NCI-H510A treated with DMSO at 0.1 percent for 48 hours (cell line): Measurements from ENCODE around the gene MOB2.

Source experiments
- DNase-seq: peaks from one replicate; lab custom pipeline; 2025; lab: John Stamatoyannopoulos, UW

MOB2 gene

GRCh38 chr11:1503708-1504104 lies 17.1 kb upstream of the MOB2 start:
- no peak for DNase-seq

GRCh38 chr11:1502954-1503707 lies 16.6 kb upstream of the MOB2 start:
- DNase-seq, result no peak

- no peak for DNase-seq
These were observed 15.8 kb upstream of the MOB2 start for GRCh38 chr11:1502168-1502953.

GRCh38 chr11:1501421-1502167 lies 15.0 kb upstream of the MOB2 start:
- no peak for DNase-seq

- DNase-seq, result no peak
These were observed 14.2 kb upstream of the MOB2 start for GRCh38 chr11:1500466-1501420.

GRCh38 chr11:1499899-1500298 lies 13.3 kb upstream of the MOB2 start:
- DNase-seq, result no peak

- DNase-seq, result no peak
These were observed 12.8 kb upstream of the MOB2 start for GRCh38 chr11:1499261-1499890.

GRCh38 chr11:1498262-1498661 lies 11.7 kb upstream of the MOB2 start:
- DNase-seq, result no peak

- peak; percentile 20 for DNase-seq
These were observed 11.0 kb upstream of the MOB2 start for GRCh38 chr11:1497600-1497999.

- no peak for DNase-seq
These were observed 10.1 kb upstream of the MOB2 start for GRCh38 chr11:1496761-1497095.

- no peak for DNase-seq
These were observed 9.6 kb upstream of the MOB2 start for GRCh38 chr11:1496091-1496760.

GRCh38 chr11:1494650-1495049 lies 8.1 kb upstream of the MOB2 start:
- DNase-seq, result peak; percentile 14

GRCh38 chr11:1493650-1494244 lies 7.2 kb upstream of the MOB2 start:
- no peak for DNase-seq

GRCh38 chr11:1491379-1491778 lies 4.8 kb upstream of the MOB2 start:
- no peak for DNase-seq

GRCh38 chr11:1490651-1491050 lies 4.1 kb upstream of the MOB2 start:
- no peak for DNase-seq

GRCh38 chr11:1488575-1489180 lies 2.1 kb upstream of the MOB2 start:
- no peak for DNase-seq

- no peak for DNase-seq
These were observed 1.4 kb upstream of the MOB2 start for GRCh38 chr11:1487851-1488574.

GRCh38 chr11:1487091-1487850 lies 692 bp upstream of the MOB2 start:
- DNase-seq, result peak; percentile 8
